Endothelial cell of umbilical vein (primary cell): ENCODE results near the gene CIB4. TPM values are rescaled to one million over a fixed set of nuclear protein-coding genes. Genes with fewer than 3 reads are reported as not detected.

ENCODE experiments used
- BruUV-seq: library from RNA; stranded (reverse); fragments of 400-500 nt; replicated peaks from 2 replicates; lab custom pipeline; 2021; lab: Mats Ljungman, UMichigan
- CTCF ChIA-PET: fragments of 300-600, 350-600 bp; sonication (Branson Sonifier 250); formaldehyde crosslinking; loops from one replicate; lab custom pipeline; 2021; ENCODE audit warnings: antibody characterized with exemption, inconsistent platforms; lab: Charles Lee
- POLR2A ChIA-PET: fragments of 300-600, 350-600 bp; sonication (Branson Sonifier 250); formaldehyde crosslinking; loops from one replicate; lab custom pipeline; 2021; ENCODE audit warnings: antibody characterized with exemption, inconsistent platforms; lab: Charles Lee
- DNase-seq: peaks from one replicate; pipeline ENCODE4 v3.0.0-alpha.2; 2011; ENCODE audit warnings: low read depth, low spot score
- FAIRE-seq: peaks from 2 replicates; lab custom pipeline; 2011; peaks lifted over from hg19 to GRCh38; lab: Jason Lieb, UNC
- H2AFZ ChIP-seq: 2 replicates; pipeline ENCODE4 v1.6.0; 2012; ENCODE audit warnings: low read depth, low read length, control low read depth, inconsistent platforms
- H3K27ac ChIP-seq: 2 replicates; pipeline ENCODE4 v1.5.1; 2011; ENCODE audit warnings: low read depth, mild to moderate bottlenecking, control low read depth, low read length, moderate library complexity; ENCODE audit not compliant: insufficient read depth
- H3K27me3 ChIP-seq, 2 experiments: 2 replicates each; pipeline versions ENCODE4 v1.6.0 to v1.6.1; 2011; ENCODE audit warnings: low read length in 2 of 2, mixed read lengths in 1 of 2; ENCODE audit not compliant: control insufficient read depth in 2 of 2, insufficient read depth in 2 of 2
- H3K36me3 ChIP-seq, 2 experiments: 2 replicates in 1 of 2; 3 replicates in 1 of 2; pipeline ENCODE4 v1.5.1; 2011; ENCODE audit warnings: low read length in 2 of 2, mild to moderate bottlenecking in 1 of 2, moderate library complexity in 1 of 2; ENCODE audit not compliant: control insufficient read depth in 2 of 2, insufficient read depth in 2 of 2; ENCODE audit errors: extremely low read depth in 1 of 2
- H3K4me1 ChIP-seq: 3 replicates; pipeline ENCODE4 v1.5.1; 2011; ENCODE audit warnings: mild to moderate bottlenecking, low read length; ENCODE audit not compliant: control insufficient read depth, insufficient read depth; ENCODE audit errors: extremely low read depth
- H3K4me2 ChIP-seq: 2 replicates; pipeline ENCODE4 v1.6.1; 2011; ENCODE audit warnings: low read length, control low read depth, mixed read lengths; ENCODE audit not compliant: insufficient read depth
- H3K4me3 ChIP-seq, 3 experiments: fragments of 200-600 bp in 1 of 3; sonication (generic), shearing (Covaris generic) in 1 of 3; replicated peaks in 1 of 3; 2 replicates each; pipeline ENCODE4 v1.5.1; 2011 to 2016; ENCODE audit warnings: control low read depth in 3 of 3, low read length in 3 of 3, mild to moderate bottlenecking in 2 of 3, inconsistent platforms in 1 of 3, low read depth in 1 of 3, moderate library complexity in 1 of 3; ENCODE audit not compliant: insufficient read depth in 1 of 3
- H3K79me2 ChIP-seq: 2 replicates; pipeline ENCODE4 v1.6.0; 2012; ENCODE audit warnings: low read length, inconsistent platforms; ENCODE audit not compliant: control insufficient read depth, insufficient read depth
- H3K9ac ChIP-seq: replicated peaks from 2 replicates; pipeline ENCODE3; 2011; ENCODE audit warnings: low read length, control low read depth; ENCODE audit not compliant: insufficient read depth; ENCODE audit errors: extremely low read depth
- H3K9me1 ChIP-seq: replicated peaks from 3 replicates; pipeline ENCODE4 v1.6.0; 2011; ENCODE audit warnings: mild to moderate bottlenecking, low read length; ENCODE audit not compliant: control insufficient read depth, insufficient read depth; ENCODE audit errors: extremely low read depth
- H3K9me3 ChIP-seq: replicated peaks from 2 replicates; pipeline ENCODE4 v1.5.1; 2012; ENCODE audit warnings: low read length, inconsistent platforms; ENCODE audit not compliant: control insufficient read depth, insufficient read depth
- H4K20me1 ChIP-seq: replicated peaks from 2 replicates; pipeline ENCODE3; 2011; ENCODE audit warnings: mild to moderate bottlenecking, low read length; ENCODE audit not compliant: control insufficient read depth, insufficient read depth; ENCODE audit errors: extremely low read depth
- CTCF ChIP-seq, 2 donors: IDR thresholded peaks; 1 replicate in 1 of 2; 2 replicates in 1 of 2; pipeline ENCODE4 v1.5.1; 2011; ENCODE audit warnings: low read length in 2 of 2, mild to moderate bottlenecking in 2 of 2, moderate library complexity in 2 of 2, control low read depth in 1 of 2, inconsistent platforms in 1 of 2, low read depth in 1 of 2; ENCODE audit not compliant: insufficient read depth in 1 of 2; ENCODE audit errors: extremely low read depth in 1 of 2
- EZH2 ChIP-seq: IDR thresholded peaks from 2 replicates; pipeline ENCODE4 v1.6.1; 2012; ENCODE audit warnings: borderline replicate concordance, low read depth, mild to moderate bottlenecking, moderate library complexity, low read length, inconsistent platforms; ENCODE audit not compliant: severe bottlenecking
- FOS ChIP-seq: IDR thresholded peaks from 2 replicates; pipeline ENCODE4 v1.6.1; 2011; ENCODE audit warnings: mild to moderate bottlenecking, low read length, moderate library complexity, borderline replicate concordance; ENCODE audit not compliant: insufficient read depth
- GATA2 ChIP-seq: IDR thresholded peaks from 2 replicates; pipeline ENCODE4 v1.7.0; 2011; ENCODE audit warnings: low read depth, mild to moderate bottlenecking, moderate library complexity, mixed read lengths, low read length; ENCODE audit not compliant: insufficient read length, insufficient read depth
- JUN ChIP-seq: IDR thresholded peaks from 2 replicates; pipeline ENCODE4 v1.6.1; 2011; ENCODE audit warnings: borderline replicate concordance, low read depth; ENCODE audit not compliant: insufficient read length, insufficient read depth
- MAX ChIP-seq: IDR thresholded peaks from 2 replicates; pipeline ENCODE4 v1.6.1; 2011; ENCODE audit not compliant: insufficient read depth, insufficient read length
- MYC ChIP-seq: IDR thresholded peaks from one replicate; pipeline ENCODE4 v1.6.1; 2011; ENCODE audit warnings: mild to moderate bottlenecking, low read depth, low read length
- POLR2A ChIP-seq: IDR thresholded peaks from 2 replicates; pipeline ENCODE4 v1.6.1; 2012; ENCODE audit warnings: low read depth, mild to moderate bottlenecking, control low read depth, low read length
- POLR2AphosphoS5 ChIP-seq: IDR thresholded peaks from 2 replicates; pipeline ENCODE4 v1.6.1; 2012; ENCODE audit warnings: low read depth, mild to moderate bottlenecking, control low read depth, low read length, moderate library complexity; ENCODE audit not compliant: insufficient read depth
- dilution Hi-C: fragments of 300-500 bp; cut with MboI; formaldehyde crosslinking; loops from one replicate; pipeline ENCODE4 v1.15.0; 2019; ENCODE audit warnings: low sequenced_read_pairs; ENCODE audit not compliant: extremely low pct_ligation_motif_present
- intact Hi-C: fragments of 100-400 bp; cut with micrococcal nuclease; formaldehyde crosslinking; loops from one replicate; pipeline ENCODE4 v1.10.0; 2022
- polyA plus RNA-seq, 4 experiments: library from polyadenylated mRNA; depleted of rRNA in 3 of 4; stranded (reverse) in 3 of 4; unstranded in 1 of 4; fragments of >200 nt; gene quantifications; 2 replicates each; pipeline versions ENCODE4 v1.2.1 to v1.2.3, GENCODE V29; 2011 to 2012; ENCODE audit warnings: missing spikeins in 1 of 4
- total RNA-seq: library from RNA; stranded (reverse); gene quantifications from 2 replicates; pipeline ENCODE4 v1.2.3, GENCODE V29; 2021

Gene CIB4
- total and polyA plus RNA-seq, 2 donors (not counting 3 experiments of a cell fraction or from before 2014, with no cell fraction given): not detected

- H4K20me1 ChIP-seq: no peaks in the 10 kb centered on the region
- H2AFZ ChIP-seq: no peak overlapping the region
- H3K27ac ChIP-seq: no peak overlapping the region
- CTCF ChIA-PET: no interaction called here
- no peaks in the 10 kb centered on the region for H3K36me3 ChIP-seq
- FAIRE-seq (no peak), DNase-seq (no peak)
- dilution Hi-C loops: no loop called here
- BruUV-seq: no TSS peak
- H3K27me3 ChIP-seq: peaks cover 7 to 9% of the 10 kb centered on the region in 2 experiments
- H3K9me1 ChIP-seq: no peaks in the 10 kb centered on the region
- no peak overlapping the region for H3K4me2 ChIP-seq
- H3K9ac ChIP-seq: no peak overlapping the region
- H3K4me1 ChIP-seq: no peaks in the 10 kb centered on the region
- POLR2A ChIA-PET: no interaction called here
- TF ChIP-seq JUN: no peak
- TF ChIP-seq EZH2: no peak
- no peak for TF ChIP-seq CTCF (IDR thresholded peaks at IDR 0.05; ENCODE audit: extremely low read depth in 1 of 2, insufficient read depth in 1 of 2, low read depth in 1 of 2, low read length in 2 of 2)
- no peak for TF ChIP-seq GATA2
- TF ChIP-seq FOS: no peak
- TF ChIP-seq MAX: no peak
- TF ChIP-seq POLR2AphosphoS5: no peak
- TF ChIP-seq POLR2A: no peak
- TF ChIP-seq MYC: no peak
- intact Hi-C loops: no loop called here
- no peak overlapping the region for H3K4me3 ChIP-seq
- no peaks in the 10 kb centered on the region for H3K79me2 ChIP-seq
- no peaks in the 10 kb centered on the region for H3K9me3 ChIP-seq
Observed at GRCh38 chr2:26583381-26583911, 57.7 kb downstream of the CIB4 start.
